Karpas-422 (cell line): ENCODE measurements around the gene ANKRD31. TPM values are rescaled to one million over a fixed set of nuclear protein-coding genes. Genes with fewer than 3 reads are reported as not detected.
"Not testable (repeated sequence)": the region's sequence is repeated elsewhere in the genome, so short reads cannot be mapped to it uniquely, and the experiment has no call there.

Experiments
- DNase-seq: peaks from one replicate; pipeline ENCODE4 v3.0.0-alpha.2; 2015
- H2AFZ ChIP-seq: fragments of 200-600 bp; sonication (generic); 2 replicates; pipeline ENCODE4 v1.6.1; 2014; ENCODE audit warnings: antibody characterized with exemption, low read length, mixed read lengths
- H3K27ac ChIP-seq: fragments of 200-600 bp; sonication (generic); 2 replicates; pipeline ENCODE4 v1.5.1; 2014; ENCODE audit warnings: mild to moderate bottlenecking, low read length, moderate library complexity
- H3K27me3 ChIP-seq: fragments of 200-600 bp; sonication (generic); 2 replicates; pipeline ENCODE4 v1.6.1; 2014; ENCODE audit warnings: low read length, mixed read lengths
- H3K36me3 ChIP-seq: fragments of 200-600 bp; sonication (generic); 2 replicates; pipeline ENCODE4 v1.6.1; 2014; ENCODE audit warnings: low read length, mixed read lengths; ENCODE audit not compliant: insufficient read depth
- H3K4me1 ChIP-seq: fragments of 200-600 bp; sonication (generic); 2 replicates; pipeline ENCODE4 v1.6.1; 2014; ENCODE audit warnings: mild to moderate bottlenecking, low read length, mixed read lengths
- H3K4me2 ChIP-seq: fragments of 200-600 bp; sonication (generic); 2 replicates; pipeline ENCODE4 v1.6.1; 2014; ENCODE audit warnings: low read length, low read depth, mild to moderate bottlenecking; ENCODE audit not compliant: poor library complexity, severe bottlenecking
- H3K4me3 ChIP-seq: fragments of 200-600 bp; sonication (generic); 2 replicates; pipeline ENCODE4 v1.5.1; 2014; ENCODE audit warnings: mild to moderate bottlenecking, antibody characterized with exemption, low read length, mixed read lengths
- H3K79me2 ChIP-seq: fragments of 200-600 bp; sonication (generic); 2 replicates; pipeline ENCODE4 v1.6.1; 2014; ENCODE audit warnings: mild to moderate bottlenecking, low read length, mixed read lengths
- H3K9ac ChIP-seq: fragments of 200-600 bp; sonication (generic); 2 replicates; pipeline ENCODE4 v1.6.0; 2014; ENCODE audit warnings: low read length
- H3K9me2 ChIP-seq: fragments of 200-600 bp; sonication (generic), shearing (Covaris generic); replicated peaks from 2 replicates; pipeline ENCODE4 v1.6.0; 2014; ENCODE audit warnings: mild to moderate bottlenecking, low read length, moderate library complexity; ENCODE audit not compliant: insufficient read depth
- H3K9me3 ChIP-seq: fragments of 300-700, 200-600 bp; sonication (generic); 2 replicates; pipeline ENCODE4 v1.6.1; 2014; ENCODE audit warnings: low read length, mixed read lengths
- H4K20me1 ChIP-seq: fragments of 200-600 bp; sonication (generic); 2 replicates; pipeline ENCODE4 v1.6.1; 2014; ENCODE audit warnings: mild to moderate bottlenecking, antibody characterized with exemption, low read length, low read depth; ENCODE audit not compliant: insufficient read depth
- total RNA-seq: library from RNA; depleted of rRNA; stranded (reverse); fragments of >200 nt; shearing (Covaris generic); gene quantifications from 2 replicates; pipeline ENCODE4 v1.2.3, GENCODE V29; 2014; ENCODE audit warnings: low replicate concordance

Gene ANKRD31
- total RNA-seq, 1 experiment from 2014 or later, result 0.30 TPM

- not testable (repeated sequence) for H2AFZ ChIP-seq, H3K36me3 ChIP-seq, H3K27ac ChIP-seq, H4K20me1 ChIP-seq, H3K79me2 ChIP-seq, H3K9me3 ChIP-seq, H3K4me3 ChIP-seq, H3K4me1 ChIP-seq, H3K9ac ChIP-seq, DNase-seq, H3K27me3 ChIP-seq, H3K4me2 ChIP-seq, H3K9me2 ChIP-seq
These were observed 122.4 kb downstream of the ANKRD31 start for GRCh38 chr5:75114311-75114710.

GRCh38 chr5:75113354-75114113, 123.1 kb downstream of the ANKRD31 start:
- no peak overlapping the region for H3K9ac ChIP-seq
- H3K4me2 ChIP-seq, result no peak overlapping the region
- no peaks in the 10 kb centered on the region for H3K9me3 ChIP-seq
- H2AFZ ChIP-seq, result no peak overlapping the region
- H3K36me3 ChIP-seq, result no peaks in the 10 kb centered on the region
- no peak overlapping the region for H3K4me3 ChIP-seq
- no peaks in the 10 kb centered on the region for H3K79me2 ChIP-seq
- H3K4me1 ChIP-seq, result no peaks in the 10 kb centered on the region
- H3K9me2 ChIP-seq, result no peaks in the 10 kb centered on the region
- H3K27me3 ChIP-seq, result no peaks in the 10 kb centered on the region
- DNase-seq, result no peak
- no peaks in the 10 kb centered on the region for H4K20me1 ChIP-seq
- H3K27ac ChIP-seq, result no peak overlapping the region

DNA sequence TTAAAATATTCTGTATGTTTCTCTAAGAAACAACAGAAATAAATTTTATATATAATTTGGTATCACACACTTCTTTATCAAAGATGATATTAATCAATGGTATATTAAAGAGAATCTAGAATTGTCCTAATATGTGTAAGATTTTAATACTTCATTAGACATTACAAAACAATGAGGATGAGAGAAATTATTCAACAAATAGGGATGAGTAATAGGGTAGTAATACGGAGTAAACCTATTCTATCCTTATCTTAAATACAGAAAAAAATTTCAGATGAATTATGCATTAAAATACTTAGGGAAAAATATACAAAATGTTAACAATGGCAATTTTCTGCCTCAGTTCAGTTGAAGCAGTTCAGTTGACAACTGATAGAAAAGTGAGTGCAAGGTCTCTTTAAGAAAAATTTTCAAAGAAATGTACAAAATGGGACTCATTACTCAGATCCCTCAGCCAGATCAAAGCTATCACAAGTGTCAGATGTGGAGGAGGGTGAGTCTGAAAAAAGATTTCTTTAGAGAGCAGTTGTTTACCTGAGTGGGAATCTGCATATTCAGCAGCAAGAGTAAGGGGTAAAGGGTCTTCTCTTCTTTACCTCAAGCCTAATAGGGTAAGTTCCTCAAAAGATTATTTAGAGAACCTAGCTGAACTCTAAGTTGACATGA, 127.6 kb downstream of the ANKRD31 start:
- Histone ChIP-seq H3K36me3 (no peaks in the 10 kb centered on the region), H3K4me2 (no peak overlapping the region)

GRCh38 chr5:75108515-75108914, 128.2 kb downstream of the ANKRD31 start:
- H3K27ac ChIP-seq, result no peak overlapping the region
- no peaks in the 10 kb centered on the region for H3K4me1 ChIP-seq
- no peak for DNase-seq
- no peaks in the 10 kb centered on the region for H3K9me3 ChIP-seq
- no peaks in the 10 kb centered on the region for H3K79me2 ChIP-seq
- H3K9me2 ChIP-seq, result no peaks in the 10 kb centered on the region
- H3K36me3 ChIP-seq, result no peaks in the 10 kb centered on the region
- no peaks in the 10 kb centered on the region for H4K20me1 ChIP-seq
- no peak overlapping the region for H2AFZ ChIP-seq
- no peaks in the 10 kb centered on the region for H3K27me3 ChIP-seq
- H3K9ac ChIP-seq, result no peak overlapping the region
- no peak overlapping the region for H3K4me3 ChIP-seq
- no peak overlapping the region for H3K4me2 ChIP-seq

More for the DNA sequence above, 127.6 kb downstream of the ANKRD31 start:
- no peak for DNase-seq
- no peaks in the 10 kb centered on the region for H3K9me2 ChIP-seq
- H3K4me1 ChIP-seq, result no peaks in the 10 kb centered on the region
- H3K27me3 ChIP-seq, result no peaks in the 10 kb centered on the region
- no peak overlapping the region for H3K4me3 ChIP-seq
- H3K79me2 ChIP-seq, result no peaks in the 10 kb centered on the region
- H3K9ac ChIP-seq, result no peak overlapping the region
- no peak overlapping the region for H3K27ac ChIP-seq
- H4K20me1 ChIP-seq, result no peaks in the 10 kb centered on the region
- no peak overlapping the region for H2AFZ ChIP-seq
- no peaks in the 10 kb centered on the region for H3K9me3 ChIP-seq

DNA sequence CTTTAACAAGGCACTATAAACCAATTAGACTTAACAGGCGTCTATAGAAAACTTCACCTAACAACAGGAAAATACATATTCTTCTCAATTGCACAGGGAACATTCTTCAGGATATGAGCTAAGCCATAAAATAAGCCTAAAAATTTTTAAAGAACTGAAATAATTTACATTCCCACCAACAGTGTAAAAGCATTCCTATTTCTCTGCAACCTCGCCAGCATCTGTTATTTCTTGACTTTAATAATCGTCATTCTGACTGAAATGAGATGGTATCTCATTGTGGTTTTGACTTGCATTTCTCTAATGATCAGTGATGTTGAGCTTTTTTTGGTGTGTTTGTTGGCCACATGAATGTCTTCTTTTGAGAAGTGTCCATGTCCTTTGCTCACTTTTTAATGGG, 140.7 kb downstream of the ANKRD31 start:
- H3K9me3 ChIP-seq, H3K27me3 ChIP-seq, H4K20me1 ChIP-seq, H3K79me2 ChIP-seq, H3K27ac ChIP-seq, H3K9ac ChIP-seq, H2AFZ ChIP-seq, H3K36me3 ChIP-seq, DNase-seq, H3K4me3 ChIP-seq, H3K4me2 ChIP-seq, H3K9me2 ChIP-seq, H3K4me1 ChIP-seq: not testable (repeated sequence)

DNA sequence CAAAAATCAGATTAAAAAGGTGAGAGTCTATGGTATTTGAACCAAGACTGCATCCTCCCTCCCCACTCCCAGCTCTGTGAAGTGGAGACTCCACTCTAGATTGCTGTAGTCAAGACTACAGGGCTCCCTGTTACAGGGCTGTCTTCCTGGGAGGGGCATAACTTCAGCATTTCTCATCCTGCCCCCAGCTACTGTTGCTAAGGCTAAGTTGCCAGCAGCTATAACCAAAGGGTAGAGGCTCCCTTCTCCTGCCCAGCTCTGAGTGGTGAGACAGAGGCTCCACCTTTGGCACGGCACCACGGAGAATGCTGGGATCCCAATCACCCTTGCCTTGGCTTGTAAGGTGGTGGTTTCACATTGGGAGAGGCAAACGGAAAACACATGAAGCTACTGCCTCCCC, 145.1 kb downstream of the ANKRD31 start:
- Histone ChIP-seq H3K27ac (no peak overlapping the region), H2AFZ (no peak overlapping the region)

GRCh38 chr5:75089662-75090061, 147.0 kb downstream of the ANKRD31 start:
- Histone ChIP-seq H3K4me3 (no peak overlapping the region), H3K9me2 (no peaks in the 10 kb centered on the region), H2AFZ (no peak overlapping the region), H3K36me3 (no peaks in the 10 kb centered on the region), H3K9ac (no peak overlapping the region), H3K4me1 (no peaks in the 10 kb centered on the region), H3K9me3 (no peaks in the 10 kb centered on the region), H3K4me2 (no peak overlapping the region), H3K27me3 (no peaks in the 10 kb centered on the region), H4K20me1 (no peaks in the 10 kb centered on the region), H3K27ac (no peak overlapping the region), H3K79me2 (no peaks in the 10 kb centered on the region)
- DNase-seq, result no peak

More for the DNA sequence above, 145.1 kb downstream of the ANKRD31 start:
- Histone ChIP-seq H3K9me3 (no peaks in the 10 kb centered on the region), H4K20me1 (no peaks in the 10 kb centered on the region), H3K27me3 (no peaks in the 10 kb centered on the region), H3K36me3 (no peaks in the 10 kb centered on the region), H3K9ac (no peak overlapping the region), H3K79me2 (no peaks in the 10 kb centered on the region), H3K9me2 (no peaks in the 10 kb centered on the region), H3K4me1 (no peaks in the 10 kb centered on the region), H3K4me2 (no peak overlapping the region), H3K4me3 (no peak overlapping the region)
- no peak for DNase-seq

DNA sequence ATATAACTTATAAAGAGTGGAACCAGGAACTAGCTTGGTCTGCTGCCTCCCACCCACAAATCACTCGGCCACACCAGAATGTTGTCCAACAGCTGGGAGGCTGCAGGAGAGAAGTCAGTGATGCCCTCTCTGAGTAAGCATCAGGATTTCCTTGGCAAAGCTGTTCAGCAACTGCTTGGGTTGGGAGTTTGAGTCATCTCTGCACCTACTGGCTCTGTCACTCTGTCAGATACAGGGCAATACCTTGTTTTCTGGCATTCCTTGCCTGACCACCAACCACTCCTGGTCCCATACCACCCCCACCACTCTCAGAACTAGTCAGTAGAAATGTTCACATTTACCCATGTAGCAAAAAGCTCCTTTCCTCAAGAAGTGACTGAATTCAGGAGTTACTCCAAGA, 147.5 kb downstream of the ANKRD31 start:
- Histone ChIP-seq H3K9me2 (no peaks in the 10 kb centered on the region), H3K9ac (no peak overlapping the region), H3K79me2 (no peaks in the 10 kb centered on the region), H2AFZ (no peak overlapping the region), H3K4me3 (no peak overlapping the region), H3K9me3 (no peaks in the 10 kb centered on the region), H3K4me2 (no peak overlapping the region), H3K36me3 (no peaks in the 10 kb centered on the region), H4K20me1 (no peaks in the 10 kb centered on the region), H3K27ac (no peak overlapping the region), H3K4me1 (no peaks in the 10 kb centered on the region), H3K27me3 (no peaks in the 10 kb centered on the region)
- DNase-seq, result no peak
